MV-4-11 (cell line): ENCODE measurements around the gene EXPH5.

ENCODE experiments used
- DNase-seq: peaks from one replicate; lab custom pipeline; 2025; lab: John Stamatoyannopoulos, UW

Gene EXPH5

GRCh38 chr11:108468478-108468864, 125.1 kb downstream of the EXPH5 start:
- DNase-seq = peak; percentile 69

- peak; percentile 92 for DNase-seq
Measured at GRCh38 chr11:108467091-108467823, 126.3 kb downstream of the EXPH5 start, which contains the start of gene C11orf65. C11orf65 (minus strand) TSS chr11:108467529; CDS start chr11:108461559, 5,970 bp downstream.

- no peak for DNase-seq
Measured at GRCh38 chr11:108466405-108466804, 127.2 kb downstream of the EXPH5 start.
